GM23338 (cell line): ENCODE measurements around the gene PRR36. TPM values are rescaled to one million over a fixed set of nuclear protein-coding genes. Genes with fewer than 3 reads are reported as not detected.

Experiments used
- ATAC-seq: fragments of 200-7000 bp; cut with Tn5 transposase; 3 replicates; pipeline ENCODE4 v1.9.1; 2020
- DNase-seq: peaks from one replicate; pipeline ENCODE4 v3.0.0-alpha.2; 2015; ENCODE audit warnings: low spot score
- H2AFZ ChIP-seq: fragments of 200-600 bp; sonication (generic); 2 replicates; pipeline ENCODE4 v1.8.0; 2016; ENCODE audit warnings: antibody characterized with exemption, mild to moderate bottlenecking, moderate library complexity
- H3F3A ChIP-seq: fragments of 200-600 bp; sonication (generic); replicated peaks from 2 replicates; pipeline ENCODE4 v1.8.0; 2017; ENCODE audit warnings: antibody characterized with exemption, mixed run types, low read depth
- H3K27ac ChIP-seq: fragments of 200-600 bp; sonication (generic); 2 replicates; pipeline ENCODE4 v1.6.1; 2016; ENCODE audit warnings: low read depth
- H3K27me3 ChIP-seq: fragments of 200-600 bp; sonication (generic); 2 replicates; pipeline ENCODE4 v1.8.0; 2016; ENCODE audit warnings: mild to moderate bottlenecking, mixed run types, moderate library complexity; ENCODE audit not compliant: insufficient read depth
- H3K36me3 ChIP-seq: fragments of 200-600 bp; sonication (generic); 2 replicates; pipeline ENCODE4 v1.8.0; 2016; ENCODE audit warnings: mild to moderate bottlenecking; ENCODE audit not compliant: insufficient read depth
- H3K4me1 ChIP-seq: fragments of 200-600 bp; sonication (generic); 2 replicates; pipeline ENCODE4 v1.8.0; 2016; ENCODE audit warnings: mild to moderate bottlenecking, moderate library complexity; ENCODE audit not compliant: insufficient read depth
- H3K4me2 ChIP-seq: fragments of 200-600 bp; sonication (generic); 2 replicates; pipeline ENCODE4 v1.7.1; 2017; ENCODE audit warnings: mixed run types
- H3K4me3 ChIP-seq: fragments of 200-600 bp; sonication (generic); 2 replicates; pipeline ENCODE4 v1.6.1; 2016; ENCODE audit warnings: mixed run types
- H3K79me2 ChIP-seq: fragments of 200-600 bp; sonication (generic); replicated peaks from 2 replicates; pipeline ENCODE4 v1.8.0; 2017; ENCODE audit warnings: mild to moderate bottlenecking; ENCODE audit not compliant: insufficient read depth
- H3K9me2 ChIP-seq: fragments of 200-600 bp; sonication (generic); 2 replicates; pipeline ENCODE4 v1.8.0; 2017; ENCODE audit not compliant: insufficient read depth
- H4K20me1 ChIP-seq: fragments of 200-600 bp; sonication (generic); replicated peaks from 2 replicates; pipeline ENCODE4 v1.8.0; 2017; ENCODE audit warnings: mild to moderate bottlenecking; ENCODE audit not compliant: insufficient read depth
- H3K27ac Mint-ChIP-seq: 2 replicates; pipeline ENCODE4 v1.8.0; 2020; ENCODE audit warnings: inconsistent platforms, mild to moderate bottlenecking, moderate library complexity, mixed read lengths
- H3K27me3 Mint-ChIP-seq: 3 replicates; pipeline ENCODE4 v1.8.0; 2022; ENCODE audit warnings: low read depth, mild to moderate bottlenecking, moderate library complexity, mixed read lengths, inconsistent platforms; ENCODE audit not compliant: insufficient read depth, poor library complexity
- H3K36me3 Mint-ChIP-seq: 3 replicates; pipeline ENCODE4 v1.8.0; 2021; ENCODE audit warnings: low read depth, mild to moderate bottlenecking, inconsistent platforms, moderate library complexity, mixed read lengths
- H3K4me1 Mint-ChIP-seq: 3 replicates; pipeline ENCODE4 v1.8.0; 2020; ENCODE audit warnings: mild to moderate bottlenecking, inconsistent platforms, mixed read lengths
- H3K4me3 Mint-ChIP-seq: 3 replicates; pipeline ENCODE4 v1.8.0; 2021; ENCODE audit warnings: moderate library complexity, mild to moderate bottlenecking, inconsistent platforms, mixed read lengths
- H3K9me3 Mint-ChIP-seq: 3 replicates; pipeline ENCODE4 v1.8.0; 2020; ENCODE audit warnings: moderate library complexity, mild to moderate bottlenecking, inconsistent platforms, mixed read lengths
- EZH2phosphoT487 ChIP-seq: fragments of 200-600 bp; sonication (generic); IDR thresholded peaks from one replicate; pipeline ENCODE4 v1.8.1; 2018; ENCODE audit warnings: antibody characterized with exemption; ENCODE audit not compliant: unreplicated experiment
- NANOG ChIP-seq: IDR thresholded peaks from 2 replicates; pipeline ENCODE4 v1.6.1; 2016; ENCODE audit warnings: antibody characterized with exemption, borderline replicate concordance
- POLR2AphosphoS5 ChIP-seq: IDR thresholded peaks from 2 replicates; pipeline ENCODE4 v1.6.1; 2016; ENCODE audit warnings: antibody characterized with exemption, low read depth
- STAT1 ChIP-seq: IDR thresholded peaks from one replicate; pipeline ENCODE4 v1.6.1; 2016; ENCODE audit warnings: antibody characterized with exemption; ENCODE audit not compliant: unreplicated experiment
- ZNF462 ChIP-seq: fragments of 250-450 bp; sonication (Bioruptor Pico); IDR thresholded peaks from 2 replicates; pipeline ENCODE4 v1.5.0; 2020; ENCODE audit warnings: mild to moderate bottlenecking, moderate library complexity
- polyA plus RNA-seq: library from polyadenylated mRNA; unstranded; fragments of >200 nt; fragmentation: Nextera tagmentation; extraction: Ambion mirVana; gene quantifications from 2 replicates; pipeline ENCODE4 v1.2.1, GENCODE V29; 2016
- total RNA-seq: library from RNA; depleted of rRNA; stranded (reverse); fragments of >200 nt; shearing (Covaris generic); gene quantifications from 2 replicates; pipeline ENCODE4 v1.2.3, GENCODE V29; 2014

The PRR36 gene
- total and polyA plus RNA-seq, 2 experiments from 2014 or later = 17.6 to 17.9 TPM

- H3K4me3 ChIP-seq = peak overlapping the region; percentile 64
- ATAC-seq (no peak), DNase-seq (no peak)
- no peak for TF ChIP-seq ZNF462 (CRISPR knock-in tag)
- TF ChIP-seq NANOG = no peak
- 0 out of 2 replicates have a peak, but pooled peaks have one; percentile 3 for TF ChIP-seq POLR2AphosphoS5
- H4K20me1 ChIP-seq = peaks cover 5% of the 10 kb centered on the region; the same call in 1 of the 2 replicates
- Mint-ChIP-seq H3K9me3 (peaks cover 2% of the 10 kb centered on the region; the same call in 1 of the 3 replicates), H3K27me3 (peaks cover 52% of the 10 kb centered on the region), H3K27ac (no peak overlapping the region), H3K4me3 (peak overlapping the region; percentile 58), H3K36me3 (peaks cover 16% of the 10 kb centered on the region), H3K4me1 (peaks cover 12% of the 10 kb centered on the region)
- H3K36me3 ChIP-seq = no peaks in the 10 kb centered on the region
- H3K9me2 ChIP-seq = no peaks in the 10 kb centered on the region
- no peaks in the 10 kb centered on the region for H3K79me2 ChIP-seq
- peaks cover 16% of the 10 kb centered on the region; the same call in 1 of the 2 replicates for H3F3A ChIP-seq
- H3K4me2 ChIP-seq = peak overlapping the region; percentile 91
- peaks cover 57% of the 10 kb centered on the region for H3K27me3 ChIP-seq
- H3K27ac ChIP-seq = no peak overlapping the region
- peak overlapping the region; percentile 88 for H2AFZ ChIP-seq
- H3K4me1 ChIP-seq = no peaks in the 10 kb centered on the region; the same call in 1 of the 2 replicates
Measured at GRCh38 chr19:7915250-7916102, 41.3 kb upstream of the PRR36 start.

GRCh38 chr19:7914598-7915045 is 40.4 kb upstream of the PRR36 start, which contains the start of gene TGFBR3L:
Gene TGFBR3L, plus strand, starts transcription at chr19:7914830.
- Mint-ChIP-seq H3K27ac (no peak within 1 kb of the TSS), H3K27me3 (peaks cover 48% of the 10 kb centered on the region), H3K4me1 (peaks cover 8% of the 10 kb centered on the region), H3K36me3 (peaks cover 17% of the 10 kb centered on the region), H3K9me3 (peaks cover 2% of the 10 kb centered on the region; the same call in 1 of the 3 replicates), H3K4me3 (peak within 1 kb of the TSS; percentile 58)
- H3K36me3 ChIP-seq = no peaks in the 10 kb centered on the region
- peaks cover 57% of the 10 kb centered on the region for H3K27me3 ChIP-seq
- no peaks in the 10 kb centered on the region; the same call in 1 of the 2 replicates for H3K4me1 ChIP-seq
- peak within 1 kb of the TSS; percentile 64 for H3K4me3 ChIP-seq
- H3K4me2 ChIP-seq = peak within 1 kb of the TSS; percentile 91
- H2AFZ ChIP-seq = no peak within 1 kb of the TSS
- H3K27ac ChIP-seq = no peak within 1 kb of the TSS
- TF ChIP-seq EZH2phosphoT487 (no peak), POLR2AphosphoS5 (no peak; the same call in 1 of the 2 replicates), STAT1 (no peak)
- no peaks in the 10 kb centered on the region for H3K9me2 ChIP-seq
- H3F3A ChIP-seq = peaks cover 13% of the 10 kb centered on the region; the same call in 1 of the 2 replicates
- H4K20me1 ChIP-seq = peaks cover 5% of the 10 kb centered on the region; the same call in 1 of the 2 replicates
- no peaks in the 10 kb centered on the region for H3K79me2 ChIP-seq
- DNase-seq (no peak), ATAC-seq (no peak)
